Stimulated activated CD8-positive, alpha-beta memory T cell treated with anti-CD3 and anti-CD28 coated beads, Interleukin-7, amount 100 ng/mL, for 4 hours (primary cell): ENCODE measurements around the gene C1orf56.
A peak's percentile ranks its signal among the peaks of the same experiment; 100 is the strongest.
"Not testable (repeated sequence)": the region's sequence is repeated elsewhere in the genome, so short reads cannot be mapped to it uniquely, and the experiment has no call there.

Experiments
- DNase-seq, 2 donors: peaks; one replicate each; pipeline ENCODE4 v3.0.0-alpha.2; 2020; ENCODE audit warnings: low read depth in 2 of 2

Gene C1orf56

DNA sequence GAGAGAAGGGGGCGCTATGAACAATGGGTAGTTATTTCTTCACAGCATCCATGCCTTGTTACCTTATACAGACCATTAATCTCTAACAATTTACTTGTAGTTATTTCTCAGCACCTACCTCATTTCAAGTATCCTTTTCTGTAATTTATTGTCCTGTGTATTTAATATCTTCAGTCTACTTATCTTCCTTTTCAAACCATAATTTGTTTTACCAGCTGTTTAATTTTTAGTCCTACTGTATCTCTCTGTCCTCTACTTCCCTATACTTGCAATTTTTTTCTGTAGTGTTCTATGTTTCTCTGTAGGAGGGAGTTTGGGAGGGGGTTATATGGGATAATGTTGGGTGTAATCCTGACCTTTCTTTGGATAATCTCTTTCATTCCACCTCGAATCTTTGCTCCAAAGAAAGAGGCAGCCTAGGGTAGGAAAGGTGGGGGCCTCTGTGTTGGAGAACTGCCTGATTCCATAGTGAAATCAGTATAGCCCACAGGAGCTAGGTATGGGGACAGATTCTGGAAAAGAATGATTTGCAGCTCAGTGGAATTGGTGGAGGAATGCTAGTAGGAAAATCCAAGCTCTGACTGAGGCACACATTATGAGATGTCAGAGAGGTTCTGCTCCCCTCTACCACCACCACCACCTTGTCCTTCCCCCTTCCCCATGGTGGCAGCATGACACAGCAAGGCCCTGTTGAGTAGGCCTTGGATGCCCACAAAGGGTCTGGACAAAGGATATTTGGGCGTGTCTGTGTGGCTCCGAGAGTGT lies 13.3 kb downstream of the C1orf56 start:
- no peak for DNase-seq

DNA sequence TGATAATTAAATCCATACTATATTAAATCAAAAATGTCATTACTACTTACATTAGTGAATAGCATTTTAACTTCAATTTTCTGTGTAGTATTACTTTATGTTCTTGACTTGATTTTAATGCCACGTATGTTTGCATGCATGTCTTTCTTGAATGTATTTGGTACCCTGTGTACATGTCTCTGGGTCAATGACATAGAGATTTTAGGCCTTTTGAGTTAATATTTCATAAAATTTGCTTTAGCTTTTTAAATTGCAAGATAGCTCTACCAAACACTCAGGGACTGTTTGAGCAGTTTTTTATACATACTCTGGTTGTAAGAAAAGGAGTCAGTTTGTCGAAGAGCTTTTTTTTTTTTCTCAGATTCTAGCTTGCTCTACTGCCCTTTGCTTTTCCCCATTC lies 14.2 kb downstream of the C1orf56 start:
- DNase-seq = no peak

DNA sequence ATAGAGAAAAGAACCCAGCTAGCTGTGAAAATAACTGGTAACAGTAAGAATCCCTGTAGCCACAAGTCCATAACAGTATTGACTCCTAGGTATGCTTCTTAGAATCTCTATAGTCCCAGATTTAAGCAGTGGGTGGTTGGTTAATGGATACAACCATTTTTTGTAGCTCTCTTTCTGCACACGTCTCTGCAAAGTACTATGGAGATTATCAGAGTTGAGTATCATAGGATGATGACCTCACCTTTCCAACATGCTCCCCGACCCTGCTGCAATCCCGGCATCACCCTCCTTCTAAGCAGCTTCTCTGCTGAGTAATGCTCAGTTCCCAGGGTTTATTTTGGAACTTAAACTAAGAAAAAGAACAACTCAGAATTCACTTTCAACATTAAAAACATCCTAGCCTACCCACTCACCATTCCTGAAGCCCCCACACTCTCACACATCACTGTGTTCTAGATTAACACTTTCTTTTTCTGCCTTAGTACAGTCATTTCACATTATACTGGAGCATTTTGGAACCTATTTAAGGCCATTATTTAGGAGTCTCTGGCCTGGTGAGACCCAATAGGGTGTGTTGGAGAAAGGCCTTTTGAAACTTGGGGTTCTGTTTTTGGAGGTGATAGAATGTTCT lies 15.3 kb downstream of the C1orf56 start:
- DNase-seq = no peak

DNA sequence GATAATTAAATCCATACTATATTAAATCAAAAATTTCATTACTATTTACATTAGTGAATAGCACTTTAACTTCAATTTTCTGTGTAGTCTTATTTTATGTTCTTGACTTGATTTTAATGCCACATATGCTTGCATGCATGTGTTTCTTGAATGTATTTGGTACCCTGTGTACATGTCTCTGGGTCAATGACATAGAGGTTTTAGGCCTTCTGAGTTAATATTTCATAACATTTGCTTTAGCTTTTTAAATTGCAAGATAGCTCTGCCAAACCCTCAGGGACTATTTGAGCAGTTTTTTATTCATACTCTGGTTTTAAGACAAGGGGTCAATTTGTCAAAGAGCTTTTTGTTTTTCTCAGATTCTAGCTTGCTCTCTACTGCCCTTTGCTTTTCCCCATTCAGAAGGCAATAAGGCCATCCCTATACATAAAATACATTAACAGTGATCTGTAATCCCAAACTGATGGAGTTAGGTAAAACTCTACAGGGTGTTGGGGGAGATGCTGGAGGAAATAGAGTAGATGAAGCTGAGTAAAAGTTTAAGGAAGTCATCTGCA lies 17.6 kb downstream of the C1orf56 start:
- DNase-seq = no peak

DNA sequence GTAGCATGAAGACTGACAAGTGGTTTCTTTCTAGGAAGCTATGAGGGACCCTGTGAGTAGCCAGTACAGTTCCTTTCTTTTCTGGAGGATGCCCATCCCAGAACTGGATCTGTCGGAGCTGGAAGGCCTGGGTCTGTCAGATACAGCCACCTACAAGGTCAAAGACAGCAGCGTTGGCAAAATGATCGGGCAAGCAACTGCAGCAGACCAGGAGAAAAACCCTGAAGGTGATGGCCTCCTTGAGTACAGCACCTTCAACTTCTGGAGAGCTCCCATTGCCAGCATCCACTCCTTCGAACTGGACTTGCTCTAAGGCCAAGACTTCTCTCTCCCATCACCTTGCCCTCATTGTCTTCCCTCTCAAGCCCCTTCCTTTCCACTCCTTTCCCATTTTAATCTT lies 19.6 kb downstream of the C1orf56 start:
- DNase-seq = no peak

DNA sequence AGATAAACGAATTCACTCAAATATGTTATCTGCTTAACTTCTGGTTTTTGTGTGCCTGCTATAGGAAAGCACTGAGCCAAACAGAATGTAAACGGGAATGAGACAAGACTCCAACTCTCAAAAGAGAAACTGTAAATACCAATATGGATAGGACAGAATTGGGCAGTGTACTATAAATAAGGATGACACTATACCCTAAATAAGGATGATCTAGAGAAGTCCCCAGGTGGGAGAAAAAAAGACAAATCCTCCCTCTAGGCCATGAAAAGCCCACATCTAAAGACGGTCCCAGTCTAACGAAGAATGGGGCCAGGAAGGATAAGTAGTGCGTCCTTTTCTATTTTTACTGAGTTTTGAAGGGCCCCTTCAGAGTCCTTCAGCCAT lies 21.5 kb downstream of the C1orf56 start:
- no peak for DNase-seq

DNA sequence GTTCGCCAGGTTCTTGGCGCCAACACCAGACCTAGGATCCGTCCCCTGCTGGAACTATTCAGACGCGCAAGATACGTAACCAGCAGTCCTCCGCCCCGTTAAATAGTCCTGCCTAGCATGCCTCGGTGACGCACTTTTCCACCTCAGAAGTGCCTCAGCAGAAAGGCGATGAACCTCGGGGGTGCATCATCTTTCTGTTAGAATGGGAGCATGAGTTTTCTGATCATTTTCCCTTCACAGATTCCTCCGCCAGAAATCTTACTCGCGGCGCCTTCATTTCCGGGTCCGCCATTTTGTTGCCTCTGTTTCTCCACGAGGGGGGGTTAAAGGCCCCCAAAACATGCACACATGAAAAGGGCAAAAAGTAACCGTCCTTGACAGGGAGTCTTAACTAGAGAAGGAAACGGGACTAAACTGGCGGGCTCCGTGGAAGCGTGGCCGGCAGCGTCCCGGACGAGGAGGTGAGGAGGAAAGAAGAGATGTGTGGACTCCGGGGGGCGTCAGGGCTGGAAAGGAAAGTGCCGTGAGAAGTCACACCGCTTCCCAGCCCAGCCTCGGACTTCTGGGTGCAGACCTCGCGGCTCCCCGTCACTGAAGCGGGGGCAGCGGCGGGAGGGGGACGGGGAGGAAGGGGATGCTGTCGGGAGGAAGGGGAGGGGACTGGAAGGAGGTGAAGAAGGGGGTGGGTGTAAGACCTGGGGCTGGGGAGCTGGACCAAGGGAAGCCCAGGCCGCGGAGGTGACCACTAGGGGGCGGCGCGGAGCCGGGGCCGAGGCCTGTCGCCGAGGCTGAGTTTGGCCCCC lies 23.1 kb downstream of the C1orf56 start, which contains the start of gene GABPB2:
Gene GABPB2, plus strand, starts transcription at position 288 of the 803 bp plus-strand sequence. CDS start 17,429 bp downstream, outside the sequence.
- DNase-seq = peak; percentile 69 to 73

DNA sequence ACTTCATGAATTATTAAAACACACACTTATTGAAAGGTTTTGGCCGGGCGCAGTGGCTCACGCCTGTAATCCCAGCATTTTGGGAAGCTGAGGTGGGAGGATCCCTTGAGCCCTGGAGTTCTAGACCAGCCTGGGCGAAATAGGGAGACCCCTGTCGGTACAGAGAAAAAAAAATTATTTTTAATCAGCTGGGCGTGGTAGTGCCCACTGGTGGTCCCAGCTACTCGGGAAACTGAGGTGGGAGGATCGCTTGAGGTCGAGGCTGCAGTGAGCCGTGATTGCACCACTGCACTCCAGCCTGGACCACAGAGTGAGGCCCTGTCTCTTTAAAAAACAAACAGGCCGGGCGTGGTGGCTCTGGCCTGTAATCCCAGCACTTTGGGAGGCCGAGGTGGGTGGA lies 24.7 kb downstream of the C1orf56 start:
- DNase-seq = no peak

DNA sequence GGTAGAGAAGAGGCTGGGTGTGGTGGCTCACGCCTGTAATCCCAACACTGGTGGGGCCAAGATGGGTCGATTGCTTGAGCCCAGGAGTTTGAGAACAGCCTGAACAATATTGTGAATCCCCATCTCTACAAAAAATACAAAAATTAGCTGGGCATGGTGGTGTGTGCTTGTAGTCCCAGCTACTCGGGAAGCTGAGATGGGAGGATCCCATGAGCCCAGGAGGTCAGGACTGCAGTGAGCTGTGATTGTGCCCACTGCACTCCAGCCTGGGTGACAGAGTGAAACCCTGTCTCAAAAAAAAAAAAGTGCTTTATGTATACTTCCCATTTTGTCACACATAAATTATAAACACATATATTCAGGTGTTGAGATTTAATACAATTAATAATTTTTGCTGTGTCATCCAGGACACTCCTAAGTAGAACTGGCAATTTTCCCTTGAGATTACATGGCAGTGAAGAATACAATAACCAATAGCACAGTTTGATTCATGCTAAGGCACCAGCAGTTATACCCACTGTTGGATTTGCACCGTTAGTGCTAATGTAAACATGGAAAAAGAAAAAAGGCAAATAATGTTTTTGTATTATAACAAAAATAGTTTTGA lies 38.5 kb downstream of the C1orf56 start:
- no peak for DNase-seq

DNA sequence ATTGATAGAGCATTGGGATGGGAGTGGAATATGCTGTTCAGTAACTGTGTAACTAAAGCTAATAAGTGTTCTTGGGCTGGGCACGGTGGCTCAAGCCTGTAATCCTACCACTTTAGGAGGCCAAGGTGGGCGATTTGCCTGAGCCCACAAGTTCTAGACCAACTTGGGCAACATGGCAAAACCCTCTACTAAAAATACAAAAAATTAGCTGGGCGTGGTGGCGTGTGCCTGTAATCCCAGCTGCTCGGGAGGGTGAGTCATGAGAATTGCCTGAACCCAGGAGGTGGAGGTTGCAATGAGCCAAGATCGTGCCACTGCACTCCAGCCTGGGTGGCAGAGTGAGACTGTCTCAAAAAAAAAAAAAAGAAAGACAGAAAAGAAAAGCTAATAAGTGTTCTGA lies 49.9 kb downstream of the C1orf56 start:
- not testable (repeated sequence) for DNase-seq

DNA sequence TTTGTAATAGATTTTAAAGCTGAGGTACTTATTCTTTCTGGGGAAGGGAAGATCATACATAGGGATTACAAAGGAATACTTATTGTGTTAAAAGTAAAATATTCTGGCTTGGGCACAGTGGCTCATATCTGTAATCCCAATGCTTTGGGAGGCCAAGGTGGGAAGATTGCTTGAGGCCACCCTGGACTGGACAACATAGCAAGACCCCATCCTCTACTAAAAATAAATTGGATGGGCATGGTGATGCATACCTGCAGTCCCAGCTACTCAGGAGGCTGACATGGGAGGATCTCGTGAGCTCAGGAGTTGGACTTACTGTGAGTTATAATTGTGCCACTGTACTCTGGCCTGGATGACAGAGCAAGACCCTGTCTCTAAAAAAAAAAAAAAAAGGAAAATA lies 50.6 kb downstream of the C1orf56 start:
- DNase-seq = no peak
